WERI-Rb-1 (cell line): ENCODE results near the gene MSH6.
"Not testable (repeated sequence)": the region's sequence is repeated elsewhere in the genome, so short reads cannot be mapped to it uniquely, and the experiment has no call there.

Experiments used
- DNase-seq: peaks from one replicate; pipeline ENCODE4 v3.0.0-alpha.2; 2020
- H3K27ac ChIP-seq: fragments of 250-450 bp; sonication (Bioruptor Pico); 2 replicates; pipeline ENCODE4 v1.5.1; 2020; ENCODE audit warnings: mild to moderate bottlenecking, moderate library complexity
- H3K27me3 ChIP-seq: fragments of 250-450 bp; sonication (Bioruptor Pico); 2 replicates; pipeline ENCODE4 v1.5.1; 2021; ENCODE audit warnings: mild to moderate bottlenecking, low read depth, moderate library complexity; ENCODE audit not compliant: insufficient read depth, severe bottlenecking
- H3K36me3 ChIP-seq: fragments of 250-450 bp; sonication (Bioruptor Pico); 2 replicates; pipeline ENCODE4 v1.5.1; 2020; ENCODE audit warnings: mild to moderate bottlenecking, moderate library complexity
- H3K4me3 ChIP-seq: 2 replicates; pipeline ENCODE4 v1.5.1; 2011; ENCODE audit warnings: low read depth, mild to moderate bottlenecking, control low read depth, low read length
- H3K9me3 ChIP-seq: fragments of 250-450 bp; sonication (Bioruptor Pico); 2 replicates; pipeline ENCODE4 v1.5.1; 2021; ENCODE audit warnings: mild to moderate bottlenecking, moderate library complexity; ENCODE audit not compliant: severe bottlenecking
- CTCF ChIP-seq: IDR thresholded peaks from 2 replicates; pipeline ENCODE4 v1.5.1; 2011; ENCODE audit warnings: low read depth, mild to moderate bottlenecking, control low read depth, inconsistent platforms, low read length

Gene MSH6

DNA sequence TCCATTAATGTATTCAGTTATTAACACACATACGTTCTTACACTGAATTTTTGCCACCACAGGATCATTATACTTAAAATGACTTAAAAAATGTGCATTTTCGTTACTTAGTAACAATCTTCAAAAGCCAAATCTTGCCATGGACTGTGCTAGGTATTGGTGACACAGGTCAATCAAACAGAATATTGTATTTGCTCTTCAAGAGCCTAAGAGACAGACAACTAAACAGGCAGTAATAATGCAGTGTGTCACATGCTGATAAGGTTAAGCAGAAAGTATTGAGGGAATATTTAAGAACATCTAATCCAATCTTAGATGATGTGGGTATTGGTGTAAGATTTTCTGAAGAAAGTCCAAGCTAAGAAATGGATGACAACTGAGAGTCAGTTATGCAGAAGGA lies 66.4 kb downstream of the MSH6 start:
- Histone ChIP-seq H3K4me3 (no peak overlapping the region), H3K9me3 (no peaks in the 10 kb centered on the region), H3K36me3 (no peaks in the 10 kb centered on the region), H3K27ac (no peak overlapping the region), H3K27me3 (no peaks in the 10 kb centered on the region)
- no peak for DNase-seq
- TF ChIP-seq CTCF = no peak

DNA sequence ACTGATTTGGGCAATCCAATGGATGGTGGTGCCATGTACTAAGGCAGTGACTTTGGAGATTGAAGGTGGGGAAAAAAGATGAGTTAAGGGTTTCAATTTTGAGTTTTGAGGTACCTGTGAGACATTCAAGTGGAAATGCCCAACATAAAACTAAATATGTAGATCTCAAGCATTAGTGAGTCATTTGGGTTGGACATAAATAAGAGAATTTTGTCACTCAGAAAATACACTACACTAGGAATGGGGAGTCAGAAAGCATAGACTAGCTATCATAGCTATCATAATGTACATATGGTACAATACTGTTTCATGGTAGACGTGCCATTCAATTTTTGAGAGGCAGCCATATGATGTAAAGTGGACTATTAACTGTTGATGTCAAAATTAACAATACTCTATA lies 67.3 kb downstream of the MSH6 start:
- no peak for TF ChIP-seq CTCF
- Histone ChIP-seq H3K9me3 (no peaks in the 10 kb centered on the region), H3K36me3 (no peaks in the 10 kb centered on the region), H3K27me3 (no peaks in the 10 kb centered on the region), H3K4me3 (no peak overlapping the region), H3K27ac (no peak overlapping the region)
- no peak for DNase-seq

GRCh38 chr2:47853067-47853777 lies 70.3 kb downstream of the MSH6 start:
- H3K9me3 ChIP-seq, H3K36me3 ChIP-seq, H3K27ac ChIP-seq, H3K4me3 ChIP-seq, H3K27me3 ChIP-seq: not testable (repeated sequence)
- peak; percentile 63 for DNase-seq
